SKM-1 (cell line): ENCODE results near the gene PHF23.

Experiments
- DNase-seq: peaks from one replicate; lab custom pipeline; 2025; ENCODE audit not compliant: unreplicated experiment; lab: John Stamatoyannopoulos, UW

PHF23 gene

DNA sequence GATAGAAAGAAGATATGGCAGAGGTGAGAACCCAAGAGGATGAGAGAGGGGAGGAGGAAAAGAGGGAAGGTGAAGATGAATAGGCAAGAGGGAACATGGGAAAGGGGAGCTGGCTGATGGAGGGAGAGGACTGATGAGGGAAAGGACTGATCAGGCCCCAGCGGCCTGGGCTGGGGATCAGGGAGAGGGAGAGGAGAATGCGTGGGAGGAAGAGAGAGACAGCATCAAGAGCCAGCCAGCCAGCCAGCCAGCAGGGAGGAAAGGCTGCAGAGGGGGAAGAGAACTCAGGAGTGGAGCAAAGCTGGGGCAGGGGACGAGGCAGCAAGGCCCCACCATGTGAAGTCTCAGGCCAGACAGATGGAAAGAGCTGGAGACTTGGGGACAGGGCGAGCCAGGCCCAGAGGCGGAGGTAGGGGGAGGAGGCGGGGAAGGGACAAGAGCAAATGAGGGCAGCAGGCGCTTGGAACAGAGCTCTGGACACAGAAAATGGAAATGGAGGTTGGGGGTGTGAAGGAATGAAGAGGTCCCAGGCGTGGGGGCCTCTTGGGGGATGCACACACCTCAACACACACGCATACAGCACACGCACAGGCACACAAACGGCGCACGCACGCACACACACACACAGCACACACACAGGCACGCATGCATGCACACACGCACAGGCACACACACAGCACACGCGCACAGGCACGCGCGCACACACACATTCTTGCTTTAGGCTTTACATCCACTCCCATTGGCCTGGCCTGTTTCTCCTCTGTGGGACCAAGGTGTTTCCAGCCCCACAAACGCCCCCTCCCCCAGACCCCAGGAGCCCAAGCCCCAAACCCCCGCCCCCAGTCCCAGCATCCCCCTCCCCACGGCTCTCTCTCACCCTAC, 31.9 kb downstream of the PHF23 start:
- no peak for DNase-seq

DNA sequence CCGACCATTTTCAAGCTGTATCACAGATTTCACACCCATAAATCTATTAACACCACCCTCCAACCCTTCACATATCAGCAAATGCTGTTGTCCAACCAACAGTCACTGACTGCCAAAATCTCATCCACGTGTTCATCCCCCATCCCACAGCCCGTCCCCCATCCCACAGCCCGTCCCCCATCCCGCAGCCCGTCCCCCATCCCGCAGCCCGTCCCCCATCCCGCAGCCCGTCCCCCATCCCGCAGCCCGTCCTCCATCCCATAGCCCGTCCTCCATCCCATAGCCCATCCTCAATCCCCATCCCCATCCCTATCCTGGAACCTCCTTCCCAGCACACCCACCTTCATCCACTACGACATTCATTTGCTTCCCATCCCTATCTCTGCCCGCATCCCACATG, 33.7 kb downstream of the PHF23 start:
- no peak for DNase-seq

DNA sequence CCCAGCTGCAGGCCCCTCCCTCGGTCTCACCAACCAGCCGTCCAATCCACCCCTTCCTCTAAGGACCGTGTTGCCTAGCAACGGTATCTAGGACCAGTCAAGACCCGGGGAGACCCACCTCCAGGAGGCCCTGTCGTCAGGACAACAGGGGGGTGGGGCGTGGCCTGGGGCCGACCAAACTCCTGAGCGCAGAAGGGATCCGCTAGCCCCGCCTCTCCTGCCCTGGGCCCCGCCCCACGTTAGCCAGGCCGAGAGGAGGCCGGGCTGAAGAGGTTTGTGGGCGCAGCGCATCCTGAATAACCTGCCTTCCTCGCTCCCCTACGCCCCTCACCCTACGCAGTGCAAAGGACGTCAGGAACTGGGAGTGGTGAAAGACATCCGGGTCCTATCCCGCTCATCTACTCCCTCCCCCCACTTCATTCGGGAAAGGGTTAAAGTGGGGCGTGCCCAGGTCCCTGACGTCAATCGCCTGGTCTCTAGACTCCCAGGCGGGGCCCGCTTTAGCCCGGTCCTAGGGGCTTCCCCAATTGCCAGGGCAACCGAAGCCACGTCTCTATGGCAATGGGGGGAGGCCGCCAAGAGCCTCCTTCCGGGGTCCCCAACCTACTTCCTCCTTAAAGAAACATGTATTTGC, 34.3 kb downstream of the PHF23 start:
- no peak for DNase-seq

DNA sequence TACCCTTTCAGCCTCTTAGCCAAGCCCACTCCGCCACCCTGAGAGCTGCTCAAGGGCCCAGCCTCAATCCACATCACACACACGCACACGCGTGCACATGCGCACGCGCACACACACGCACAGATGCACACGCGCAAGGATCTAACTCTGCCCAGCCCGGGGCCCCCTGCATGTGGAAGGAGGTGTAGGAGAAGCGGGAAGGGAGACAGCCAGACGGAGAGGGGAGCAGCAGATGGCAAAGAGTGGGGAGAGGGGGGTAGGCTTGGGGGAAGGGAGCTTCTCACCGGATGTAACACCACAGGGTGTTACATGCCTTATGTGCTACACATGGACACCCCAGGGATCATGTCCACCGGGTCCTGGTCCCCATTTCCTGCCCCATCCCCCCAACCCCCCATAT, 34.9 kb downstream of the PHF23 start:
- DNase-seq = no peak

DNA sequence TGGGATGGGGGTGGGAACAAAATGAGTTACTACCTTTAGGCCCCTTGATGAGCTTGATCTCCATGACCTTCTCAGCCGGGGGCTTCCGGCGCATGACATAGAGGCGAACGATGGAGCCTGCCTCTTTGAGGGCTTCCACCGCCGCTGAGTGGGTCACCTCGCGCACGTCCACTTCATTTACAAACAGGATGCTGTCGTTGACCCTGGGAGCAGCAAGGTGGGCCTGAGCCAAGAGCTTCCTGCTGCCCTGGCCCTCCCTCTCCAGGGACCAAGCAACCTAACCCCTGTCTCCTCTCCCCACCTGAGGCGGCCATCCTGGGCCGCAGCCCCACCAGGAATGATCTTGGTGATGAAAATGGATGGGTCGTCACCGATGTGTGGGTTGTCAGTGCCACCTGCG, 35.9 kb downstream of the PHF23 start:
- DNase-seq = no peak

DNA sequence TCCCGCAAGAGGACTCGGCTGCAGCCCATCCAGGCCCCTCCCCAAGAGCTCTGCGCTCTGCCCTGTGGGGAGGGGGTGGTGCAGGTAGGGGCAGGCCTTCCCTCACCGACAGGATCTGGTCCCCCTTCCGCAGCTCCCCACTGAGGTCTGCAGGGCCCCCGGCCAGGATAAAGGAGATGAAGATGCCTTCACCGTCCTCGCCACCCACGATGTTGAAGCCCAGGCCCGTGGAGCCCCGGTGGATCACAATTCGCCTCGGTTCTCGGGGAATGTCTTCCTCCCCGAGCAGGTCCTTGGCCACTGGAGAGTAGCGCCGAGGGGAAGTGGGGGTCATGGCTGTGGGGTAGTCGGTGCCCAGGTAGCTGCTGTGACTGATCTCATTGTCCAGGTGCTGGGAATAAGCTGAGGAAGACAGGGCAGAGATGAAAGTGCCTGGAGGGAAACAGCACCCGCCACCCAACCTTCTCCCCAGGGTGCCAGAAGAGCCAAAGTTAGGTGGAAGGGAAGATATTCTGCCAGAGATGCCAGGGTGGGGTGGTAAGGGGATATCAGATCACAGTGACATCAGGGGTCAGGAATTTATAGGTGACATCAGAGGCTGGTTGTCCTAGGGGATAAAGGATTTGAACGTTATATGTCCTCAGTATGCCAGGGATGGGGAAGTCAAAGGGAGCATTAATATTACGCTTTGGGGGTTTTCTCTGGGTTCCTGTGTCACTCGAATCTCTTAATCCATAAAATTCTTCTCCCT, 42.4 kb downstream of the PHF23 start:
- no peak for DNase-seq

DNA sequence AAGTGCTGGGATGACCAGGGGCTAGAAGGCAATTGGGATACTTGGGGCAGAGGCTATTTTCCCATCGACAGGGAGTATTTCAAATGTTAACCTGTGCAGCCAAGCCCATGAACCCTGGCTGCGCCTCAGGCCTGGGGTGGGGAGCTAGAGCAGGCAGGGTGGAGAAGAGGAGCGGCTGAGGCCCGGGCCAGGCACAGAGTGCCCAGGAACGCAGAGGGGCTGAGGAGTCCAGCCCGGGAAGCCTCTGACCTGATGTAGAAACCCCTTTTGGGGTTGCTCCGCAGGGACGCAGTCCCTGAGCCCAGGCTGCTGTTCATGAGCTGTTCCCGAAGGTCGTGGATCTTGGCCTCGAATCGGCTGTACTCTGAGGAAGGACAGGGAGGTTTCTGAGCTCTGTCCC, 43.3 kb downstream of the PHF23 start:
- no peak for DNase-seq

DNA sequence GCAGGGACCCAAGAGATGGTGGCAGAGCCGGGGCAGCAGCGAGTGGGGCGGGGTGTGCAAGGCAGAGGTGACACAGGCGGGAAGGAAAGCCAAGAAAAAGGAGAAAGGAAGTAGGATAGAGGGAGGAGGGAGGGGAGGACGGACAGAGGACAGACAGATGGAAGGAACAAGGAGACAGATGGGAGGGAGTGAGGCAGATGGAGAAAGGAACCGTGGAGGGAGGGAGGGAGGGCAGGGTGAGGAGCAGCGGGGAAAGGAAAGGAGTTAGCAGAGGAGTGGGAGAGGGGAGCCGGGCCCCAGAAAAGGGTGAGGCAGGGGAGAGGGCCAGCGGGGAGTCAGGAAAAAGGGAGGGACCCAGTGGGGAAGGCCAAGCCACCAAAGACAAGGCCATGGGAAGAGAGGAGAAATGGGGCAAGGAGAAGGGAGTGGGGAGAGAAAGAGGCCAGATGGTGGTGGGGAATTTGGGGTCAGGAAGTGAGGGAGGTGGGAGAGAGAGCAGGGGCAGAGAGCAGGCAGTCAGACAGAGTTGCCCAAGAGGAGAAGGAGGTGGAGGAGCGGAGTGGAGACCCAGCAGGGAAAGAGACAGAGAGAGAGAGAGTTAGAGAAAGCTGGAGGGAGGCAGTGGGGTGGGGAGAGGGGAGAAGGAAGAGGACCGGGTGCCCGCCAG, 46.9 kb downstream of the PHF23 start:
- no peak for DNase-seq

DNA sequence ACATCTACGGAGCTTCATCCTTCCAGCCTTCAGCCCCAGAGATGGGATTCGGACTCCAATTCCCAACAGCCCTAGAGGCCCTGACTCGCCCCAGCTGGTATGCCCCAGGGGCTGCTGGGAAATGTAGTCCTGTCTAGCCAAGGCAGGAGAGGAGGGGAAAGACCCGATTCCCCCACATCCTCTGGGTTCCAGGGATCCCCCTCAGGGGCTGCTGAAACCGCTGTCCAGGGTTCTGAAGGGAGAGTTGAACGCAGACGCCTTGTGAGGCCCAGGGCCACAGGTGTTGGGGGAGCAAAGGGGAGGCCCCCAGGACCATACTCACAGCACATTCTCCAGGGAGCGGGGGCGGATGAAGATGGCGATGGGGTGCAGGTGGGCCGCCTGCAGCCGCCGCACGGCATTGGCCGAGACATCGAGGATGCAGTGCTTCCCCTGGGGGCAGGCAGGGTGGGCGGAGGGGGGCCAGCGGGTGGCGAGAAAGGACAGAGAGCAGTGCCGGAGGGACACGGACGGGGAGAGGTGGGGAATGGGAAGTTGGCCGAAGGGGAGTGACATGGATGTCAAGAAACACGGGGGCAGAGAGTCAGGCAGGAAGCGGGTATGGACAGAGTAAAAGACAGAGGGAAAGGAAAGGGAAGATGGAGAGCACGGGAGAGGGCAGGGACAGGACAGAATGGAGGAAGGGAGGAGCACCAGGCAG, 47.5 kb downstream of the PHF23 start:
- no peak for DNase-seq

DNA sequence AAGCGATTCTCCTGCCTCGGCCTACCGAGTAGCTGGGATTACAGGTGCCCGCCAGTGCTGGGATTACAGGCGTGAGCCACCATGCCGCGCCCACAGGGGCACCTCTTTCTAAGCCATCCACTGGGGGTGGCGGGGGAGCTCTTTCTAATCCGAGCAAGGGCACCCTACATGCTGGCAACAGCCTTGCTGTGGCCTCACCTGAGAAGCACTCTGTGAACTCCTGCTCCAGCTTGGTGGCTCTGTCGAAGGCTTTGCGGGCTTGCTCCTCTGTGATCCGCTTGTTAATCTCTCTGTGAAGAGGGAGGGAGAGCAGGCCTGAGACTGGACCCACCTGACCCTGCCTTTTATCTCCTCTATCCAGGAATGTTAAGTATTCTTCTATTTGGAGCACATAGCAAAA, 48.2 kb downstream of the PHF23 start:
- DNase-seq = no peak

DNA sequence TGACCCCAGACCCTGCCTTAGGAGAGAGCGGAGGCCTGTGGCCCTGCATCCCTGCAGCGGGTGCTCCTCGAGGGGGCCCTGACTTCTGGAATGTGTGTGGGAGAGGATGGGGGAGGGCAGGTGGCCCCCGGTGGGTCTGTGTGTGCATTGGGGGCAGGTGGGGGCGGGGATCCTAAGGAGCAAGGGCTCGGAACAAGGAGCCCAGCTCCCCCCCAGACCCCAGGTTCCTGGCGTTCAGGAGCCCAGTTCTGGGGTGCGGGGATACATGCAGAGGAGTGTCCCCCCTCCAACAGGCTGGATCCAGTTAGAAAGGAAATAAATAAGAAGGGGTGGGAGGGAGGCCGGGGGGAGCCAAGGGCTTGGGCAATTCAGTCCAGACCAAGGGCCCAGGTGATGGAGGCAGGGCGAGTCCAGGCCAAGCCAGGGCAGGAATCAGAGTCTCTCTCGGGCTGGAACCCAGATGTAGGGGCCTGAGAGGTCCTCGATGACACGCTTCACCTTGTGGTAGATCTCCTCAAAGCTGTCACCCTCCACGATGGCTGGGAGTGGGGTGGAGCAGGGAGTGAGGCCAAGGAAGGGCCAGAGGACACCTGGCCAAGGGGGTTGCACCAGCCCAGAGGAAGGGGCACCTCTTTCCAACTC, 48.9 kb downstream of the PHF23 start:
- no peak for DNase-seq

DNA sequence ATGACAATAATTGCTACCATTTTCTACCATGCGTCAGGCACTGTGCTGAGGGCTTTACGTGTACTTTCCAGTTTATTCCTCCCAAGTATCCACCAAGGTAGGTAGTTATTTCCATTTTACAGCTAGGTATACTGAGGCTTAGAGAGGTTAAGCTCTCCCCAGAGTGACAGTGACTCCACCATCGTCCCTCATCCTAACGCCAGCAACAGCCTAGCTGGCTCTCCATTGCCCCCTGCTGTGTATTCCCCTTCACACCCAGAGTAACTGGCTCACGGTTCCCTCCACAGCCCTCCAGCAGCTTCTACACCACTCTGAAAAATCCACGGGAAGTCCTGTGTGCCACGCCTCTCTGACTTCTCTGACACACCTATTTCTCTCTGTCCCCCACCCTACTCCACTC, 53.0 kb downstream of the PHF23 start:
- no peak for DNase-seq
